Suppressor macrophage treated with lipopolysaccharide for 4 hours (primary cell): ENCODE measurements around the gene CNTF.
"Not testable (repeated sequence)": the region's sequence is repeated elsewhere in the genome, so short reads cannot be mapped to it uniquely, and the experiment has no call there.

ENCODE experiments used
- DNase-seq: peaks from one replicate; pipeline ENCODE4 v3.0.0-alpha.2; 2020

CNTF gene

DNA sequence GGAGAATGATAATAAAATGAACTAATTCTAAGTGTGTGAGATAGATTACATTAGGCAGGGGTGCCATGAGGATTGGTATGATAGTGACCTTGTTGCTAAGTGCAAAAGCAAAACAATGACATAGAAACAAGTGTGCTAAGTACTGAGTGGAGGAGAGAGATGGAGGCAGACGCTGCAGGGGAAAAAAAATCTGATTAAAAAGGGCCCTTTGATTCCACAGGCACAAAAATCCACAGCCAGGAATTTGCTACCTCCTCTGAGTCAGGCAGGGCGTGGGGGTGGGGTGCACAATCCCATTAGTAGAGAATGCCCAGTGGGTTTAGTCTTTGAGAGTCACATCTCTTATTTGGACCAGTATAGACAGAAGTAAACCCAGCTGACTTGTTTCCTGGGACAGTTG lies at the start of gene CNTF:
TSS of gene CNTF (plus strand) at position 322 of the 400 bp plus-strand sequence. CDS start 88 bp downstream, outside the sequence.
- DNase-seq = no peak

- not testable (repeated sequence) for DNase-seq
Measured at GRCh38 chr11:58572906-58573305, 49.6 kb upstream of the CNTF start.

DNA sequence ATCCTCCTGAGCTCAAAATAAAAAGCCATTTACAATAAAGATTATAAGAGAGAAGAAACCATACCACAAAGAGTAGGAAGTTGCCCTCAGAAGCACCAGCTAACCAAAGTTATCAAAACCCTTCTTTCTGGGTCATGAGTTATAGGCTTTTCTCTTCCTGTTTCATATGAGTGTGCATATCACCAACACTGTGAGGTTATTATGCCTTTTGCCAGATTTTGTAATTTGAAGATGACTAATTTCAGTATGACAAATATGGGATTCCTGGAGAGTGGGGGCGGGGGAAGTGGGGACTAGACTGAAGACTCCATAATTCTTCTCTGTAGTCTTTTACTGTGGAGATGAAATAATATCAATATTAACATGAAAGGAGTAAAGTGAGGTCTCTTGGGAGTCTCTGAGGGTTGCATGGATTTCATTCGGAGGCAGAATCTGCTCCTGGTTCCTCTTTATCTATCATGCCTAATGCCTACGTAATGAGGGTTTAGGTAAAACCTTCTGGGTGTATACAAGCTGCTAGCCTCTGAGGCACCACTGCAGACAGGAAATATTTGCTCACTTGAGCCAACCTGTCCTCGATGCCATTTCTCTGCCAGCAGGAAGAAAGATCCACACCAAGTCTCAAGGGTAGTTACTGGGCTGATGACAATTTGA lies 48.9 kb upstream of the CNTF start:
- DNase-seq = peak; percentile 92

DNA sequence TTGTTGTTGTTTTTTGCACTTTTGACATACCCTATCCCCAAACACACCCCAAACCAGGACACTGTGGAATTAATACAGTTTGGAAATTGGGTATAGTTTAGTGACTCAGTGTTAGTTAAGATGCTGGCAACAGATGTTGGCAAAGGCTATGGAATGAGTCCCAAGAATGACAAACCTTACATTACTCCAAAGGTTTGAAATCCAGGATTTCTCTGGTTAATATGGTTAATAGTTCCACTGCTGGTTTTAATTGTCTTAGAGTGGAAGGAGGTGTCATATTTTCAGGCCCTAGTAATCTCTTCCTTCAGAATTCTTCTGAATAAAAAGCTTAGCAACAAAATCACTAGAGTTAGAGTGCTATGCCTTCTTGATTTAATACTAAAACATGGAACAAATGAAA lies 47.6 kb upstream of the CNTF start:
- DNase-seq = peak; percentile 19

GRCh38 chr11:58575377-58576020 lies 47.0 kb upstream of the CNTF start, which contains the start of gene LPXN:
TSS of gene LPXN (minus strand) at chr11:58575856. CDS start at chr11:58575772, 84 bp downstream.
- DNase-seq = peak; percentile 78

DNA sequence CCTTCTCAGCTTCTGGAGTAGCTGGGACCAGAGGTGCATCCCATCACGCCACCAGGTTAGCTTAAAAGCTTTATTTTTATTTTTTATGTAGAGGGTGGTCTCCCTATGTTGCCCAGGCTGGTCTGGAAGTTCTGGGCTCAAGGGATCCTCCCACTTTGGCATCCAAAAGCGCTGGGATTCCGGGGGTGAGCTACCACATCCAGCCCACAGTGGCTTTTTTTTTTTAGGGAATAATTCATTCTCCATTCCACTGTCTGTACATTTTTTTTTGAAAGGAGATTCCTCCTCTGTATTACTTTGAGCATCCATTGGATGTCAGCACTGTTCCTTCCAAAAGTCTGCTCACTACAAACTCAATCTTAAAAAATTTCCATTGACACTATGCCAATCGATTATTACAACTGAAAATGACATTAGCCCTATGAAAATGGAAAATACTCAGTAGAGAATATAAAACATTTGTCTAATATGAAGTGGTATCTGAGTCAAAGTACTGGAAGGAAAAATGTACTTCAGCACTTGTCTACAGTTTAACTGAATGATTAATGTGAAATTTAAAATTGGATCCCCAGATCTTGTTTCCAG lies 45.5 kb upstream of the CNTF start:
- peak; percentile 28 for DNase-seq

DNA sequence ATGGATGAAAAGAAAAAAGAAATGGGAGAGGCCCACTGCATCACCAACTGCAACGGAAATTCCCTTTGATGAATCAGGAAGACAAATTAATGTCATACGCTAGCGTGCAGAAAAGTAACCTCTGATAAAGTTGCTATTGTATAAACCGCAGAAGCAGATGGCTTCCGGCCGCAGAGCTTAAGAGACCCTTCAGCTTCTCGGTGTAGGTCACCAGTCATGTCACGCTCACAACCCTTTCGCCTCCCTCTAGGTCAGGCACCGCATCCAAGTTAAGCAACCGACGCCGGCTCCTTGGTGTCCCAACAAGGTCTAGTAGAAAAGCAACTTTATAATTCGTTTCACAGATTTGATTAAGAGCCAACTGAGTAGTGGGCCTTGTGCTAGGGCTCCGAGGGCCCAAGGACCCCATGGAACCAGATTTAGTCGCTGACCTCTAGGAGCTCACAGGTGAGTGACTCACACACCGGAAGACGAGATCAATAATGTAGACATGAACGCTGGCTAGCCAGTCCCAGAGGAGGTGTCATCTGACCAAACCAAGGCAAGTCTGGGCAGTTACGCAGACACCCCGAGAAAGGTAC lies 44.8 kb upstream of the CNTF start:
- peak; percentile 93 for DNase-seq

- peak; percentile 98 for DNase-seq
Measured at GRCh38 chr11:58578136-58578634, 44.3 kb upstream of the CNTF start.

- peak; percentile 98 for DNase-seq
Measured at GRCh38 chr11:58578635-58579191, 43.8 kb upstream of the CNTF start, which contains the start of gene ZFP91. TSS of gene ZFP91 (plus strand) at chr11:58579063. CDS start at chr11:58579282, 219 bp downstream.

- DNase-seq = peak; percentile 94
Measured at GRCh38 chr11:58579192-58580129, 43.0 kb upstream of the CNTF start.

- no peak for DNase-seq
Measured at GRCh38 chr11:58580311-58580710, 42.2 kb upstream of the CNTF start.

DNA sequence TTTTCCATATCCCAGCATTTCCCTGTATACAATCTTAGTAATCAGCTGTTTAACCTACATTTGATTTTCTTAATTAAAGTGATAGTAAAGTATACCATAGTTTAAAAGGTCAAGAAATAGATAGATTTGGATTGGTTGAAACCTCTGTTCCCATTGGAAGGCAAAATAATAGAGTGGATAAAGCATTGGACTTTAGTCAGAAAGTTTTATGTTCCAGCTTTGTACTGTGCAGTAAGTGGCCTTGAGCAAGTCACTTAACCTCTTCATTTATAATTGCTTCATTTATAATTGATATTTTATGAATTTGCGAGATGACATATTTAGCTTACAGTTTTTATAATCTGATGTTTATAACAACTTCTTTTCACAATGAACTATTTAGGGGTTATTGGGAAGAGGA lies 40.0 kb upstream of the CNTF start:
- DNase-seq = no peak

DNA sequence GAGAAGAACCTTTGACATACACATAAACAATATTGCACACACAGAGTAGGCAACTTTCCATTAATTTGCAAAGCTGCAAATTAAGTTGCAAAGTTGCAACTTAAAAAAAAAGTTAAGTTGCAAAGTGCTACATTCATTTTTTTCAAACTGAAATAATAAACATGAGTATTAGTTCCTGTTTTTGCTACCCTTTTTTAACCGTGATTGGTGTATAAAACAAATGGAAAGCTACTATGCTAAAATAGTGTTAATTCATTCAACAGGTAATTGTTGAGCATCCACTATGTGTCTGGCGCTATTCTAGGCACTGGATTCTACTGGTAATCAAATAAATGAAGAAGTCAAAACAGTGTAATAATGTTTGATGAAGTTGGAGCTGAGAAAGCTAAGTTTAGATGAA lies 35.5 kb upstream of the CNTF start:
- no peak for DNase-seq

DNA sequence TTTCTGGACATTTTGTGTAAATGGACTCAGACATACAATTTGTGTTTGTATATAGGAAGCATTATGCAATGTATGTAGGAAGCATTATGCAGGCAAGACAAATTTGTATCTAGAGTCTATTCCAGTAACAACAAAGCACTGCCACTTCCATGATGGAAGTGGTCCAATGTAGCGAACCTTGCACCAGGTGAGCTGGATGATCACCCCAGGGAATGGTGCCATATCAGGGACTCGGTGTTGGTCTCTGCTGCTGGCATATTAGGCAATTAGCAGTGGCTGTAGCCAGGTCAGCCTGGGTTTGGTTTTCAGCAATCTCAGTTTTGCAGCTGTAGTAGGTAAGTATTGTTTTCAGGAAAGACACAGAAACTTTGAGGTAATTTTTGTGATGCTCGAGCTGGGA lies 30.8 kb upstream of the CNTF start:
- DNase-seq = no peak

- no peak for DNase-seq
Measured at GRCh38 chr11:58592760-58593472, 29.5 kb upstream of the CNTF start.

DNA sequence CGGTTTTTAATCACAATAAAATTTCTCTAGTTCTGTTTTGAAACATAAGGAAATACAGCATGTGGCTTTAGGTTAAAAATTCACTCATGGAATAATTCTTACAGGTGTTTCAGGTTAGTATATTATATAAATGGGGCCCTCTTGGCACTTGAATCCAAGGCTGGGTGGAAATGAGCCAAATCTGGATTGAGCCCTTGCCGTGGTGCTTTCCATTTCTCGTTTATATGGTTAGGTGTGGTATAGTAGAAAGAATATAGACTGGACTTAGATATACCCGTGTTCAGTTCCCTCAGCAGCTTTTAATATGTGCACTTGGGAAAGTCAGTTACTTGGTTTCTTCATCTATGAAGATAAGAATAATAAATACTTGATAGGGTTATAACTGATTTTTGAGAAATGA lies 27.6 kb upstream of the CNTF start:
- DNase-seq = no peak

GRCh38 chr11:58596621-58597020 lies 25.8 kb upstream of the CNTF start:
- DNase-seq = no peak

DNA sequence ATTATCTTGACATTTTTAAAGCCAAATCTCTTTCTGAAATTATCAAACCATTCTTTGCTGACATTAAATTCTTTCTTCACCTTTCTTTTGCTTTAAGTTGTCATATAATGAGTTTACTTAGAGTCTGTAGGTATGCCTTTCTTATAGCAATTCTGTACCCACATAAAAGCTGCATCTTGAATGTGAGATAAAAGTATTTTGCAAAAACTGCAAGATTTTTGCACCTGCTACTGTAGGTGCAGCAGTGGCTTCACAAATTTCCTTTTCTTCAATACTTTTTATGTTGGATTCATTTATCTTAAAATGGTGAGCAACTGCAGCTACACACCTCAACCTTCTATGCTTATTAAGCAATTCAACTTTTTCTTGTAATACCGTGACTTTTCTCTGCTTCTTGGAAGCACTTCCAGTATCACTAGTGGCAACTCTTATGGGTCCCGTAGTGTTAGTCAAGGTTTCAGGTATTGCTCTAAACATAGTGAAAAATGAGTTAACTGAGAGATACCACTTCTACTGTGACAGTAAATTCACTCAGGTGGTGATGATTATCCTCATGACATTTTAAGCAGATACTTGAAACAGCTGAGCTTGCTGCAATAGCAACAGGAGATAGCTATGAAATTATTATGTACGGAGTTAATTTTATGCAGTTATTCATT lies 24.9 kb upstream of the CNTF start:
- no peak for DNase-seq

GRCh38 chr11:58600510-58600909 lies 22.0 kb upstream of the CNTF start:
- no peak for DNase-seq

- DNase-seq = no peak
Measured at GRCh38 chr11:58606930-58607714, 15.3 kb upstream of the CNTF start.
